GM12801 (cell line): ENCODE results near the gene STAMBPL1.

Experiments used
- TF ChIP-seq, protein P1 (sequence below): IDR thresholded peaks from one replicate; pipeline ENCODE4 v1.5.1; 2011; ENCODE audit warnings: control low read depth; ENCODE audit not compliant: insufficient read length; ENCODE audit errors: extremely low read depth

The STAMBPL1 gene

DNA sequence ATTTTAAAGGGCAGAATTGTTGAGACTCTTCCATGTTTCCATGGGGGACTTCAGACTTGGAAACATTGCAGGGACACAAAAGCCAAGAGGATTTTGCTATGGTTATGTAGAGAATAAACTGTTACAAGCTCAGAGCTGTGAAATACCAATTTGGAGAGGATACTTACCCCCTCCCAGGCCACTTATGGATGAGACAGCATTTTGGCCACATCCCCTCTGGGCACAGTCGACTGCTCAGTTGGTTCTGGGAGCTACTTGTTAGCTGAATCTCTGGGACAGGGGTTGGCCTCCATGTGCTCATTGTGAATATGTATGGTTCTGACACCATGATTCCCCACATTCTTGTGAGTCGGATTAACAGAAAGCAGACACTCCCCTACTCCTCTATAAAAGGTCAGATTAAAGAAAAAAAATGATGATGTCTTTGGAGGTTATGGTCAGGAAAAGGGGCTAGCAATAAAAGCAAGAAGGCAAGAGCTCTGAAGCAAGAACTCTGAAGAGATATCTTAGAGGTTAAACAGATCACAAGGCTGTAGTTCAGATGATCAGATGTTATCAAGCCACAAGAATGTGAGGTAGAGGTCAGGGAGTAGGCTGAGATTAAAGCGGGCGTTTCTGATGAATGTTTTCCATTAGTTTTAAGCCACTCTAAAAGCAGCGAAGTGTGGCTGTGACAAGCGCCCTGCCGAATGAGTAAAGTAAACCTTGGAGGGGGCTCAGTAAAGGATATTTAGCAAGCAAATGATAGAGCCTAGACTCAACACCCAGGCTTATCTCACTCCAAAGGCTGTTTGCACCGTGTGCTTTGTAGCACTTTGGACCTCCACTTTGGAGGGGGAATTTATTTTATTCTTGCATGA is 17.2 kb downstream of the STAMBPL1 start:
- TF ChIP-seq, protein P1, sequence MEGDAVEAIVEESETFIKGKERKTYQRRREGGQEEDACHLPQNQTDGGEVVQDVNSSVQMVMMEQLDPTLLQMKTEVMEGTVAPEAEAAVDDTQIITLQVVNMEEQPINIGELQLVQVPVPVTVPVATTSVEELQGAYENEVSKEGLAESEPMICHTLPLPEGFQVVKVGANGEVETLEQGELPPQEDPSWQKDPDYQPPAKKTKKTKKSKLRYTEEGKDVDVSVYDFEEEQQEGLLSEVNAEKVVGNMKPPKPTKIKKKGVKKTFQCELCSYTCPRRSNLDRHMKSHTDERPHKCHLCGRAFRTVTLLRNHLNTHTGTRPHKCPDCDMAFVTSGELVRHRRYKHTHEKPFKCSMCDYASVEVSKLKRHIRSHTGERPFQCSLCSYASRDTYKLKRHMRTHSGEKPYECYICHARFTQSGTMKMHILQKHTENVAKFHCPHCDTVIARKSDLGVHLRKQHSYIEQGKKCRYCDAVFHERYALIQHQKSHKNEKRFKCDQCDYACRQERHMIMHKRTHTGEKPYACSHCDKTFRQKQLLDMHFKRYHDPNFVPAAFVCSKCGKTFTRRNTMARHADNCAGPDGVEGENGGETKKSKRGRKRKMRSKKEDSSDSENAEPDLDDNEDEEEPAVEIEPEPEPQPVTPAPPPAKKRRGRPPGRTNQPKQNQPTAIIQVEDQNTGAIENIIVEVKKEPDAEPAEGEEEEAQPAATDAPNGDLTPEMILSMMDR: no peak

DNA sequence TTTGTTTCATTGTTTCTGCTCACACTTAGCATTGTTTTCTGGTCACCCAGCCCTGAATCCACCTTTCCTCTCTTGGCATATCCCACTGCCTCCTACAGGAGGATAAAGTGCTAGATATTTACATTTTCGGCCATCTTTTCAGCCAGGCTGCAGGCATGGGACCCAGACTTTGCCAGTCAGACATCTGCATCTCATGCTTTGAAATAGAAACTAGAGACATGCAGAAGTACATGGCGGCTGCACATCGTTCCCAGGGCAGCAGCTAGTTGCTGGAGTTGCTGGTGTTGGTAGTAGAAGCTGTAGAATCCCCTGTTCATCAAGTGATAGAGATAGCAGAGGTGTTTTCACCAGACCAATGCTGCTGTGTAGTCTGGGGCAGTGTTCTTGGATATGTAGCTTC is 18.7 kb downstream of the STAMBPL1 start:
- TF ChIP-seq, protein P1: no peak

DNA sequence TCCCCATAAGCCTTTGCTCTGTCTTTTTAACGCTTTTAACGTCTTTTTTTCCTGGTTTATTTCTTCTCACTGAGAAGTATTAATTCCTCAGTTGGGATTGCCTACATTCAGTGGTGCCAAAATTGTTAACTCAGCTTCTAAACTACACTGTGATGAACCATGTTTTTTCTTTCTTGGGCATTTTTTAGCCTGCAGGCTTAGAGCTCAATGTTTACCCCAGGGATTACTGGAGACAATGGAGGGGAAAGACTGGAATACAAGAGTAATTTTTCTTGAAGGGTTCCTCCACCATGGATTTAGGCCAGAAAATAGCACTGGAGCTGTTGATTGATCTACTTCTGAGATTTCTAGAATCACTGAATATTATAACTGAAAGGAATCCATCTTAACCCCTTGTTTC is 19.8 kb downstream of the STAMBPL1 start:
- TF ChIP-seq, protein P1: no peak

DNA sequence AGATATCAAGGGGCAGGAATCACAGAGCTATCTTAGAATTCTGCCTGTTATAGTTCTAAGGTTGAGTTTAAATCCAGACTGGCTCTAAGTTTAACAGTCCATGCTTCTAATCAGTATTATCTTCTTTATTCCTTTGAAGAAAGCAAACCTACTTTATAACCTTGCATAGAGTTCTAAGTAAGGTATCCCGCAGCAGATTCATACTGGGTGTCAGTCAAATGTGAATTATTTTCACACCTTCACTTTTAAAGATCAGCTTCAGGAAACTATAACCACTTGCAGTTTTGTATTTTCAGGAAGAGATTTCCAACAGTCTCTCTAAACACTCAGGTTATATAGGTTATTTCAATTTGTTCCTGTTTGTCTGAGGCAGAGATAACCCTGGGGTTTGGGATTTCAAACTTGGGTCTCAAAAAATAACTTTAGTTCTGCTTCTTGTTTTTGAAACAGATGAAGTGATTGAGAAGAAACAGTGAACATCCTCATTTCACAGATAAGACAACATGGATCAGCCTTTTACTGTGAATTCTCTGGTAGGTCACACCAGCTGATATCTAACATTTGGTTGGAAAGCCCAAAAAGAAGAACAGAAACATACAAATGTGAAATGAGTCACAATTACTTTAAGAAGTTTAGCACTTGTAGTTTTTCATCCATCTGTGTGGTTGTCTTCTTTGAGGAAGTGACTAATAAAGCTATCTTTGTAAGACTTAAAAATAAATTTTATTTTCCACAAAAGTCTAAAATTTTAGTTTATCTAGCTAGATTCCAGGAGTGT is 21.4 kb downstream of the STAMBPL1 start:
- TF ChIP-seq, protein P1: no peak

DNA sequence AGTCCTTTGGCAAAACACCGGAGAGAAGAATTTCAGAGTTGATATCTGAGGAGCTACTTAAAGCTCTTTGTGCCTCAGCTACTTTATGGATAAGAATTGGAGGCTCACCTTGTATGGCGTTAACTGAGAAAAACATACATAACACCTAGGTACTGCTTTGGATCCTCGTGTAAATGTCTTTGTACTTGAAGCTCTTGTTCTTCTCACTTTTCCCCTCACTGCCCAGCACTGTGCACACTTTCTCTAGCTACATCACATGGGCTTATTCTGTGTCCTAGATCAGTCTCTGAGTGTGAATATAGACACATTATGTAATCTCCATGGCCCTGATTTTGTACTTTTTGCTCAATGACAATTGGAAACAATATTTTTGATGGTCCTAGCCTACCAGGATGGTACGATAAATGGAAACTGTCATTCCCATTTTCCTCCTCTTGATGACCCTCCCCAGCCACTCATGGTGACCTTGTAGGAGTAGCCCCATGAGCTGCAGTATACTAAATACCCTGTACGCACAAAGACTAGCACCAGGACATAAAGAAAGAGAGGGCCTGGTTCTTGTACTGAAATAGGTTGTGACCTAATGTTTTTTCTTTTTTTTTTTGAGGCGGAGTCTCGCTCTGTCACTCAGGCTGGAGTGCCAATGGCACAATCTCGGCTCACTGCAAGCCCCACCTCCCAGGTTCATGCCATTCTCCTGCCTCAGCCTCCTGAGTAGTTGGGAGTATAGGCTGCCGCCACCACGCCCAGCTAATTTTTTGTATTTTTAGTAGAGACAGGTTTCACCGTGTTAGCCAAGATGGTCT is 22.1 kb downstream of the STAMBPL1 start:
- TF ChIP-seq, protein P1: no peak

DNA sequence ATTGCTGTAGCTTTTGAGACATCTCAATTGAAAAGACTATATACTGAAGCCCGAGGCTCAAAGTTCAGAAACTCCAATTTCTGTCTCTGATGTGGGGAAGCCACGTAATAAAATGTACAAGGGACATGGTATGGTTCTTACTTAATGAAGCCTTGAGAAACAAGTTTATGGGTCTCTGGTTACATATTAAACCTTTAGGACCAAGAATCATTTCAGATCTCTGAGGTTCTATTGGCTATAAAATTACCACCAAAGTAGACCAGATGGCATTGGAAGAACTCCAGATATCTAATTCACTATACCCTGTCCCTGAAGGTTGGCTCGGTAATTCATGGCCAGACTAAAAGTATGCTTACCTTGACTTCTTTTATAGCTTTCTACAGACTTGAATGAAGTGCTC is 23.7 kb downstream of the STAMBPL1 start:
- TF ChIP-seq, protein P1: no peak

DNA sequence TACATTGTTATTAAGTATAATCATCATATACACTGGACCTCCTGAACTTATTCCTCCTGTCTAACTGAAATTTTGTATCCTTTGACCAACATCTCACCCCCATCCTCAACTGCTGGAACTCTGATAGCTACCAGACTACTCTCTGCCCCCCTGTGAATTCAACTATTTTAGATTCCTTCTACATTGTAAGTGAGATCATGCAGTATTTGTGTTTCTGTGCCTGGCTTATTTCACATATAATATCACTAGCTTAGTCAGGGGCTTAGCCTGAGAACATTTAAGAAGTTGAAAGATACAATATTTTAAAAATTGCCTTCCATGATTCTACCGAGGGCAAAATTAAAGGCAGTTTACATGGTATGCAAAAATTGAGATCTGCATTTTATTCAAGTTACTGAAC is 26.9 kb downstream of the STAMBPL1 start:
- TF ChIP-seq, protein P1: no peak
